Measurements from ENCODE around the gene SMYD4. TPM values are rescaled to one million over a fixed set of nuclear protein-coding genes. Genes with fewer than 3 reads are reported as not detected.
A peak's percentile ranks its signal among the peaks of the same experiment; 100 is the strongest.

The SMYD4 gene, protein sequence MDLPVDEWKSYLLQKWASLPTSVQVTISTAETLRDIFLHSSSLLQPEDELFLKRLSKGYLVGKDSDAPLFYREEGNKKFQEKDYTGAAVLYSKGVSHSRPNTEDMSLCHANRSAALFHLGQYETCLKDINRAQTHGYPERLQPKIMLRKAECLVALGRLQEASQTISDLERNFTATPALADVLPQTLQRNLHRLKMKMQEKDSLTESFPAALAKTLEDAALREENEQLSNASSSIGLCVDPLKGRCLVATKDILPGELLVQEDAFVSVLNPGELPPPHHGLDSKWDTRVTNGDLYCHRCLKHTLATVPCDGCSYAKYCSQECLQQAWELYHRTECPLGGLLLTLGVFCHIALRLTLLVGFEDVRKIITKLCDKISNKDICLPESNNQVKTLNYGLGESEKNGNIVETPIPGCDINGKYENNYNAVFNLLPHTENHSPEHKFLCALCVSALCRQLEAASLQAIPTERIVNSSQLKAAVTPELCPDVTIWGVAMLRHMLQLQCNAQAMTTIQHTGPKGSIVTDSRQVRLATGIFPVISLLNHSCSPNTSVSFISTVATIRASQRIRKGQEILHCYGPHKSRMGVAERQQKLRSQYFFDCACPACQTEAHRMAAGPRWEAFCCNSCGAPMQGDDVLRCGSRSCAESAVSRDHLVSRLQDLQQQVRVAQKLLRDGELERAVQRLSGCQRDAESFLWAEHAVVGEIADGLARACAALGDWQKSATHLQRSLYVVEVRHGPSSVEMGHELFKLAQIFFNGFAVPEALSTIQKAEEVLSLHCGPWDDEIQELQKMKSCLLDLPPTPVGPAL
- 10.1 and 10.6 TPM in 2 replicates for total RNA-seq

DNA sequence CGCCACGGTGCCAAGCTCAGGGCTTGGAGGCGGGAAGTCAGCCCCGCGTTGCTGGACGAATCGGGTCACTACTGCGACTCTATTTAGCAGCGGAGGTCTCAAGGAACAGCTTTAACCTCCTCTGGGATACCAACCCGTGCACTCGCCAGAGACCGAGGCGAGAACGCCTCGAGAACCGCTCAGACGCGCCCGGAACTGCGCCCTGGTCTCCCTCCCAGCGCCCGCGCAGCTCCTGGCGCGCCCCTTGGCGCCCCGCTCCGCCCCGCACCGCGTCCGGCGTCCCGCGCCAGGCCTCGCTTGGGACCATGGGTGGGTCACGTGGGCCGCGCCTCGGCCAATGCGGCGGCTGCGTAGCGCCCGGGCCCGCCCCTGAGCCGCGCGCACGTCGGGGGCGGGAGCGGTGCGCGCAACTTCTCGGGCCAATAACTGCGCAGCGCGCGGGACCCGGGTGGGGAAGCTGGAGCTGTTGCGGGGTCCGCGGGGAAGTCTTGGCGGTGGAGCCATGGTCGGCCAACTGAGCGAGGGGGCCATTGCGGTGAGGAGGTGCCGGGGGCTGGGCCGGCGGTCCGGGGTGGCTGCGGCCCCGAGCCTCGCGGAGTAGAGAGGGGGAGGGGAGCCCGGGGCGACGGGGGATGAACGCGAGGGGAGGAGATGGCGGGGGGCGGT, at the start of gene SMYD4, which contains the start of gene RPA1:
Gene SMYD4 (minus strand): TSS at position 311 of the 666 bp plus-strand sequence. CDS start 1,908 bp downstream, outside the sequence.
Gene RPA1 (plus strand): TSS at position 414 of the 666 bp plus-strand sequence. CDS start 89 bp downstream, at position 503.
- Histone ChIP-seq H3K27ac (ENCODE audit: low read depth, low read length) (peak within 1 kb of the TSS; percentile 60), H3K36me3 (ENCODE audit: insufficient read depth, low read length) (peaks cover 17% of the 10 kb centered on the region), H3K79me2 (ENCODE audit: insufficient read depth, low read length) (peaks cover 54% of the 10 kb centered on the region), H3K9me3 (ENCODE audit: low read depth, low read length) (no peaks in the 10 kb centered on the region), H3K27me3 (ENCODE audit: insufficient read depth, low read length) (no peaks in the 10 kb centered on the region), H2AFZ (ENCODE audit: low read length) (peak within 1 kb of the TSS; percentile 95), H4K20me1 (ENCODE audit: insufficient read depth, low read length) (no peaks in the 10 kb centered on the region), H3K4me2 (ENCODE audit: insufficient read depth, low read length) (peak within 1 kb of the TSS; percentile 95), H3K4me1 (ENCODE audit: insufficient read depth, low read length) (peaks cover 13% of the 10 kb centered on the region), H3K4me3 (ENCODE audit: insufficient read depth, low read length) (peak within 1 kb of the TSS; percentile 93)
- DNase-seq (ENCODE audit: insufficient read length, low spot score, missing footprints), result peak; percentile 100
- TF ChIP-seq, protein P1, sequence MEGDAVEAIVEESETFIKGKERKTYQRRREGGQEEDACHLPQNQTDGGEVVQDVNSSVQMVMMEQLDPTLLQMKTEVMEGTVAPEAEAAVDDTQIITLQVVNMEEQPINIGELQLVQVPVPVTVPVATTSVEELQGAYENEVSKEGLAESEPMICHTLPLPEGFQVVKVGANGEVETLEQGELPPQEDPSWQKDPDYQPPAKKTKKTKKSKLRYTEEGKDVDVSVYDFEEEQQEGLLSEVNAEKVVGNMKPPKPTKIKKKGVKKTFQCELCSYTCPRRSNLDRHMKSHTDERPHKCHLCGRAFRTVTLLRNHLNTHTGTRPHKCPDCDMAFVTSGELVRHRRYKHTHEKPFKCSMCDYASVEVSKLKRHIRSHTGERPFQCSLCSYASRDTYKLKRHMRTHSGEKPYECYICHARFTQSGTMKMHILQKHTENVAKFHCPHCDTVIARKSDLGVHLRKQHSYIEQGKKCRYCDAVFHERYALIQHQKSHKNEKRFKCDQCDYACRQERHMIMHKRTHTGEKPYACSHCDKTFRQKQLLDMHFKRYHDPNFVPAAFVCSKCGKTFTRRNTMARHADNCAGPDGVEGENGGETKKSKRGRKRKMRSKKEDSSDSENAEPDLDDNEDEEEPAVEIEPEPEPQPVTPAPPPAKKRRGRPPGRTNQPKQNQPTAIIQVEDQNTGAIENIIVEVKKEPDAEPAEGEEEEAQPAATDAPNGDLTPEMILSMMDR (IDR thresholded peaks at IDR 0.05; ENCODE audit: extremely low read depth, low read depth, low read length), result no peak

DNA sequence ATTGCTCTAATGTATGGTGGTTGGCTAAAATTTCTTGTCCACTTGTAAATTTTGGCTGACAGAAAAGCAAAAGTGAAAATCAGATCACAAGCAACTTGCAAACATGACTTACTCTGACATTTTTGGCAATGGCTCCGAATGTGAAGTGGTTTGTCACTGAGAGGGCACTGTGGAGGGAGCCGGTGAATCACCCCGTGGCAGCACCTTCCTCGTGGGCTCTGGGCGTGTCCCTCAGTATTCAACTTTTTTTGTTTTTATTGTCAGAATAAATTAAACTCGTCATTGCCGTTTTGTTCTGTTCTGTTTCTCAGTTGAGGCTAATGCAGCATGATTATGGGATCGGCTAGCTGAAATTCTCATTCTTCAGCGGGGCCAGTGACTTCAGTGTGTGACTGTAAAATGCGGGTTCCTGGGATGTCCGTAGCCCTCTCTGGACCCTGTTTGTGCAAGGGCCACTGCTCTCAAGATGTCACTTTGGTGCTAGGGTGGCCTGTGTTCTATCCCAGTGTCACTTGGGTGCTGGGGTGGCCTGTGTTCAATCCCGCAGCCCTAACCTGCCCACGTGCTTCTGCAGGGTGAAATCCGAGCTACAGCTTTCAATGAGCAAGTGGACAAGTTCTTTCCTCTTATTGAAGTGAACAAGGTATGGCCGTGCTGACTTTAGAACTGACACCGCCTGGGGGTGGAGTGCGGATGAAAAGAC, 48.9 kb upstream of the SMYD4 start:
- TF ChIP-seq, protein P1 (IDR thresholded peaks at IDR 0.05; ENCODE audit: extremely low read depth, low read depth, low read length), result no peak
- Histone ChIP-seq H3K27ac (ENCODE audit: low read depth, low read length) (no peak overlapping the region), H3K4me1 (ENCODE audit: insufficient read depth, low read length) (no peaks in the 10 kb centered on the region), H4K20me1 (ENCODE audit: insufficient read depth, low read length) (no peaks in the 10 kb centered on the region), H3K27me3 (ENCODE audit: insufficient read depth, low read length) (no peaks in the 10 kb centered on the region), H3K79me2 (ENCODE audit: insufficient read depth, low read length) (no peaks in the 10 kb centered on the region), H3K4me2 (ENCODE audit: insufficient read depth, low read length) (no peak overlapping the region), H3K4me3 (ENCODE audit: insufficient read depth, low read length) (no peak overlapping the region), H3K9me3 (ENCODE audit: low read depth, low read length) (no peaks in the 10 kb centered on the region), H3K36me3 (ENCODE audit: insufficient read depth, low read length) (peaks cover 52% of the 10 kb centered on the region), H2AFZ (ENCODE audit: low read length) (no peak overlapping the region)
- DNase-seq (ENCODE audit: insufficient read length, low spot score, missing footprints), result peak; percentile 85

DNA sequence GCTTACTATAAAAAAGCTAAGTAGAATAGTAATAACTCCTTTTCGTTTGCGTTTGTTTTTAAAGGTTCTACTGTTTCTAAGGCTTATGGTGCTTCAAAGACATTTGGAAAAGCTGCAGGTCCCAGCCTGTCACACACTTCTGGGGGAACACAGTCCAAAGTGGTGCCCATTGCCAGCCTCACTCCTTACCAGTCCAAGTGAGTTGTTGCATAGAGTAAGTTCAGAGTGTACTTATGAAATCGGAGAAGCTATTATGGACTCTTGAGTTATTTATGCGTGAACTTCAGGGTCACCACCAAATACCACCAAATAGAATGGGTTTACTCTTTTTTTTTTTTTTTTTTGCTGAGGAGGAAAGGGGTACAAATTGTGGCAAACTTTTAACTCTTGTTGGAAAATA, 45.9 kb upstream of the SMYD4 start:
- Histone ChIP-seq H2AFZ (ENCODE audit: low read length) (no peak overlapping the region), H3K27ac (ENCODE audit: low read depth, low read length) (no peak overlapping the region), H4K20me1 (ENCODE audit: insufficient read depth, low read length) (no peaks in the 10 kb centered on the region), H3K4me3 (ENCODE audit: insufficient read depth, low read length) (no peak overlapping the region), H3K4me1 (ENCODE audit: insufficient read depth, low read length) (no peaks in the 10 kb centered on the region), H3K9me3 (ENCODE audit: low read depth, low read length) (no peaks in the 10 kb centered on the region), H3K79me2 (ENCODE audit: insufficient read depth, low read length) (no peaks in the 10 kb centered on the region), H3K27me3 (ENCODE audit: insufficient read depth, low read length) (no peaks in the 10 kb centered on the region), H3K36me3 (ENCODE audit: insufficient read depth, low read length) (peaks cover 58% of the 10 kb centered on the region), H3K4me2 (ENCODE audit: insufficient read depth, low read length) (no peak overlapping the region)
- DNase-seq (ENCODE audit: insufficient read length, low spot score, missing footprints), result no peak
- TF ChIP-seq, protein P1 (IDR thresholded peaks at IDR 0.05; ENCODE audit: extremely low read depth, low read depth, low read length), result no peak

Measured in osteoblast (primary cell).